Loucy (cell line): Measurements from ENCODE around the gene DBR1.

ENCODE experiments used
- H2AFZ ChIP-seq: fragments of 200-600 bp; sonication (generic); 2 replicates; pipeline ENCODE4 v1.6.0; 2016; ENCODE audit warnings: antibody characterized with exemption, mild to moderate bottlenecking, low read length, moderate library complexity
- H3F3A ChIP-seq: fragments of 200-600 bp; 2 replicates; pipeline ENCODE4 v1.6.0; 2016; ENCODE audit warnings: antibody characterized with exemption, low read depth, mild to moderate bottlenecking
- H3K27me3 ChIP-seq: fragments of 200-600 bp; sonication (generic); 2 replicates; pipeline ENCODE4 v1.6.1; 2014; ENCODE audit warnings: low read length, mild to moderate bottlenecking; ENCODE audit not compliant: insufficient read depth, poor library complexity, severe bottlenecking
- H3K36me3 ChIP-seq: fragments of 200-600 bp; sonication (generic); 2 replicates; pipeline ENCODE4 v1.6.1; 2016; ENCODE audit warnings: low read length; ENCODE audit not compliant: insufficient read depth
- H3K4me1 ChIP-seq: fragments of 200-600 bp; sonication (generic); 2 replicates; pipeline ENCODE4 v1.5.1; 2014; ENCODE audit warnings: low read length, mild to moderate bottlenecking; ENCODE audit not compliant: insufficient read depth, poor library complexity, severe bottlenecking
- H3K4me2 ChIP-seq: fragments of 200-600 bp; sonication (generic); 2 replicates; pipeline ENCODE4 v1.6.0; 2014; ENCODE audit warnings: antibody characterized with exemption, low read length, low read depth, mild to moderate bottlenecking; ENCODE audit not compliant: poor library complexity, severe bottlenecking
- H3K4me3 ChIP-seq: fragments of 200-600 bp; sonication (generic); 2 replicates; pipeline ENCODE4 v1.5.1; 2014; ENCODE audit warnings: low read length, mild to moderate bottlenecking, mixed read lengths; ENCODE audit not compliant: poor library complexity, severe bottlenecking
- H3K79me2 ChIP-seq: fragments of 200-600 bp; sonication (generic); 2 replicates; pipeline ENCODE4 v1.6.1; 2014; ENCODE audit warnings: low read length; ENCODE audit not compliant: insufficient read depth
- H3K9ac ChIP-seq: fragments of 200-600 bp; sonication (generic); 2 replicates; pipeline ENCODE4 v1.6.0; 2014; ENCODE audit warnings: mild to moderate bottlenecking, low read depth, low read length, moderate library complexity; ENCODE audit not compliant: poor library complexity, severe bottlenecking
- H3K9me2 ChIP-seq: fragments of 200-600 bp; sonication (generic); replicated peaks from 2 replicates; pipeline ENCODE4 v1.6.1; 2016; ENCODE audit warnings: low read depth, low read length, mixed read lengths
- H3K9me3 ChIP-seq: fragments of 200-600 bp; sonication (generic); 2 replicates; pipeline ENCODE4 v1.6.1; 2014; ENCODE audit warnings: mild to moderate bottlenecking, antibody characterized with exemption, low read length, low read depth; ENCODE audit not compliant: insufficient read depth
- H4K20me1 ChIP-seq: fragments of 200-600 bp; sonication (generic); 2 replicates; pipeline ENCODE4 v1.6.0; 2014; ENCODE audit warnings: antibody characterized with exemption, low read length, mild to moderate bottlenecking; ENCODE audit not compliant: insufficient read depth, poor library complexity, severe bottlenecking
- EZH2phosphoT487 ChIP-seq: fragments of 200-600 bp; IDR thresholded peaks from 2 replicates; pipeline ENCODE4 v1.6.1; 2018; ENCODE audit warnings: antibody characterized with exemption, mild to moderate bottlenecking, moderate library complexity, borderline replicate concordance
- TF ChIP-seq, protein P1 (sequence below): fragments of 200-600 bp; sonication (generic); conservative IDR thresholded peaks from 2 replicates; pipeline ENCODE4 v1.5.1; 2014; ENCODE audit warnings: mild to moderate bottlenecking, antibody characterized with exemption, low read length

Gene DBR1

DNA sequence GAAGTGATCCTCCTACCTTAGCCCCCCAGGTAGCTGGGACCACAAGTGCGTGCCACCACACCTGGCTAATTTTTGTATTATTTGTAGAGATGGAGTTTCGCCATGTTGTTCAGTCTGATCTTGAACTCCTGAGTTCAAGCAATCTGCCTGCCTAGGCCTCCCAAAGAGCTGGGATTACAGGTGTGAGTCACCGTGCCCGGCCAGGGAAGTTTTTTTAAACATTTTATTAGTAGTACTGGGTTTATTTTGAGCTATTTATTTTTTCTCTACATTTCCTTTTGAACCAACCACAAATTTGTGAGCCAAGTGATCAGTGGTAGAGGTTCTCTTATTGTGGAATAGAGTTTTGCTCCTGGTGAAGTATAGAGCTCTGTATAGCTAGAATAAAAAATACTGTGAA is 46.1 kb upstream of the DBR1 start:
- no peak for TF ChIP-seq EZH2phosphoT487
- TF ChIP-seq, protein P1, sequence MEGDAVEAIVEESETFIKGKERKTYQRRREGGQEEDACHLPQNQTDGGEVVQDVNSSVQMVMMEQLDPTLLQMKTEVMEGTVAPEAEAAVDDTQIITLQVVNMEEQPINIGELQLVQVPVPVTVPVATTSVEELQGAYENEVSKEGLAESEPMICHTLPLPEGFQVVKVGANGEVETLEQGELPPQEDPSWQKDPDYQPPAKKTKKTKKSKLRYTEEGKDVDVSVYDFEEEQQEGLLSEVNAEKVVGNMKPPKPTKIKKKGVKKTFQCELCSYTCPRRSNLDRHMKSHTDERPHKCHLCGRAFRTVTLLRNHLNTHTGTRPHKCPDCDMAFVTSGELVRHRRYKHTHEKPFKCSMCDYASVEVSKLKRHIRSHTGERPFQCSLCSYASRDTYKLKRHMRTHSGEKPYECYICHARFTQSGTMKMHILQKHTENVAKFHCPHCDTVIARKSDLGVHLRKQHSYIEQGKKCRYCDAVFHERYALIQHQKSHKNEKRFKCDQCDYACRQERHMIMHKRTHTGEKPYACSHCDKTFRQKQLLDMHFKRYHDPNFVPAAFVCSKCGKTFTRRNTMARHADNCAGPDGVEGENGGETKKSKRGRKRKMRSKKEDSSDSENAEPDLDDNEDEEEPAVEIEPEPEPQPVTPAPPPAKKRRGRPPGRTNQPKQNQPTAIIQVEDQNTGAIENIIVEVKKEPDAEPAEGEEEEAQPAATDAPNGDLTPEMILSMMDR = no peak
- Histone ChIP-seq H3K36me3 (peaks cover 49% of the 10 kb centered on the region; the same call in 1 of the 2 replicates), H3F3A (no peaks in the 10 kb centered on the region), H3K79me2 (peaks cover 63% of the 10 kb centered on the region), H3K9me3 (no peaks in the 10 kb centered on the region), H3K27me3 (no peaks in the 10 kb centered on the region), H2AFZ (no peak overlapping the region), H3K4me1 (peaks cover 41% of the 10 kb centered on the region), H3K9ac (no peak overlapping the region), H4K20me1 (peaks cover 49% of the 10 kb centered on the region), H3K9me2 (no peaks in the 10 kb centered on the region), H3K4me2 (no peak overlapping the region), H3K4me3 (no peak overlapping the region)

DNA sequence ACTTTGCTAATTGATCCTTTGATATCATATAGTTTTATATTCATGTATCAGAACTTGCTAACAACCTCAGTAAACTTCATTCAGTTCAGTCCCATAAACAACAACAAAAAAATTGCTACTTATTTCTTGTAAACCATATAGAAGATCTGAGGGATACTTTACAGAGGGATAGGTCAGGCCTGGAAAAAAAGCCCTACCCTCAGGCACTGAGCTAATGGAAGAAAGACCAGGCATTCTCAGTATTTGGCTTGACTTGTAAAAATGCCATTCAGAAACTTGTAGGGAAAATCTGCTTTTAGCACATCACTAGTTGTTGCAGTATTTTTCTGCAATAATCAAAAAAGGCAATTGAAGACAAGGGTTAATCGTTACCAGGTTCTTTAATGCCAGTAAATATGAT is 45.5 kb upstream of the DBR1 start:
- peaks cover 41% of the 10 kb centered on the region for H3K4me1 ChIP-seq
- H3K9me3 ChIP-seq = no peaks in the 10 kb centered on the region
- no peak overlapping the region for H3K4me3 ChIP-seq
- H3K79me2 ChIP-seq = peaks cover 65% of the 10 kb centered on the region
- H3K27me3 ChIP-seq = no peaks in the 10 kb centered on the region
- no peaks in the 10 kb centered on the region for H3K9me2 ChIP-seq
- H2AFZ ChIP-seq = no peak overlapping the region
- no peak overlapping the region for H3K9ac ChIP-seq
- H3K4me2 ChIP-seq = no peak overlapping the region
- H3F3A ChIP-seq = no peaks in the 10 kb centered on the region
- H4K20me1 ChIP-seq = peaks cover 49% of the 10 kb centered on the region
- peaks cover 47% of the 10 kb centered on the region; the same call in 1 of the 2 replicates for H3K36me3 ChIP-seq
- TF ChIP-seq EZH2phosphoT487 = no peak
- TF ChIP-seq, protein P1 = no peak

DNA sequence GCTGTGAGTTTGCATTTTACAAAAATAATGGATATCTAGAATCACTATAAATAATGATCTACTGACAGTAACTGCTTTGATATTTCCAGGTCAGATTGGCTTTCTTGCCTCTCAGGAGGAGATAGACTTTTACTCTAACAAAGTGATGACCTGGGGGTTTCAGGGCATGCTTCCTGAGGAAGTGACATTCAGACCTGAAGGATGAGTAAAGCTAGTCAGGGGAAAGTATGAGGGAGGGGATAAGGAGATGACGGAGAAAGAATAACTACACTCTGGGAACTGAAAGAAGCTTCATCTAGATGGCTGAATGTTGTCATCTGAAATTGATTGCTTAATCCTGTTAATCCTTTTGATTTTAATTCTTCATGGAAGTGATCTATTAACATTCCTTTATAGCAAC is 44.5 kb upstream of the DBR1 start:
- no peaks in the 10 kb centered on the region for H3K9me2 ChIP-seq
- H2AFZ ChIP-seq = no peak overlapping the region
- H3K36me3 ChIP-seq = peaks cover 40% of the 10 kb centered on the region; the same call in 1 of the 2 replicates
- H3K27me3 ChIP-seq = no peaks in the 10 kb centered on the region
- no peaks in the 10 kb centered on the region for H3K9me3 ChIP-seq
- H3K4me2 ChIP-seq = peak overlapping the region; percentile 2
- peaks cover 49% of the 10 kb centered on the region for H4K20me1 ChIP-seq
- H3K4me1 ChIP-seq = peaks cover 41% of the 10 kb centered on the region
- no peak overlapping the region for H3K4me3 ChIP-seq
- H3F3A ChIP-seq = no peaks in the 10 kb centered on the region
- no peak overlapping the region for H3K9ac ChIP-seq
- peaks cover 74% of the 10 kb centered on the region for H3K79me2 ChIP-seq
- no peak for TF ChIP-seq EZH2phosphoT487
- TF ChIP-seq, protein P1 = no peak
